GM18502 (cell line): ENCODE data around the gene CELF4.
"Not testable (repeated sequence)": the region's sequence is repeated elsewhere in the genome, so short reads cannot be mapped to it uniquely, and the experiment has no call there.

ENCODE experiments used
- ATAC-seq: cut with Tn5 transposase; IDR thresholded peaks from one replicate; pipeline ENCODE4 v1.9.1; 2021; ENCODE audit warnings: mild to moderate bottlenecking; ENCODE audit not compliant: unreplicated experiment, poor library complexity

The CELF4 gene

DNA sequence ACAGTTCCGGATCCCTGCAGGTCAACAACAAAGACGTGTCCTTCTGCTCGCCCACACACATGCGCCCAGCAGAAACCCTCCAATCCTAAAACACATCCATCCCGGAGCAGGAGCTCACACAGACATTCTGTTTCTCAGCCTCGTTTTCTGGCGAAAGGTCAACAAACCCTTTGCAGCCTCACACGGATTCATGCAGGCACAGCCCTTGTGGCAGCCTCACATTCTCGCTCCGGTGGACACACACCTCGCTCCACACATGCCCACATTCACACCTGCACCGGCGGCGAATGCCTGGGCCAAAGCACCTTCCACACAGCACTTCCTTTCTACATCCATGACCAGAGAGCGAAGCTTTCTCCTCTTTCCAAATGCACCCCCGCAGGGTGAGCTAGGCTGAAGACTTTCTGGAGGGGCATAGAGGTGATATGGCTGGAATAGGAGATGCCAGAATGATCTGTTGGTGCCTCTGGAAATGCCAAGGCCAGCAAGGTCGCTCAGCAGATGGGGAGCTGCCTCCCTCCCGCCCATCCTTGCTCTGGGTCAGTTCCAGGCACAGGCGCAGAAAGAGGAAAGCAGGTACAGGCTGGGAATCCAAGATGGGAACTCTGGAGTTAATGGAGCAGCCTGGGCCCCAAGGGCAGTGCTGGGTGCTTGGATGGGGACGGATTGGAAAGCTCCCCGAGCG is 88.8 kb downstream of the CELF4 start:
- no peak for ATAC-seq

DNA sequence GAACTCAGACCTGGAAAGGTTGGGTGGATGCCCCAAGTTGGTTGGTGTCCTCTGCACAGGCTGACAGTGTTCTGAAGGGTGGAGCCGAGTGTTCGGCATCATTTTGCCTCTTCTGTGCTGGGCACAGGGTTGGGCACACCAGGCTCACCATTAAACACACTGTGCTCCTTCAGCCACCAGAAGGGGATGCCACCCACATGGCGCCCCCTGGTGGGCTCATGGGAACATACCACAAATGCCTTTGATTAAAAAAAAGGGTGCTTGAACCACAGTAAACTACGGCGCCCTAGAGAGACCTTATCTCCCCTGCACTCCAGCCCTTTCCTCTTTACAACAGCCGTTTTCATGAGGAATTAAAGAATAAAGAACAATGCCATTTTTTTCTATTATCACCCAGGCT is 89.4 kb downstream of the CELF4 start:
- ATAC-seq: no peak

DNA sequence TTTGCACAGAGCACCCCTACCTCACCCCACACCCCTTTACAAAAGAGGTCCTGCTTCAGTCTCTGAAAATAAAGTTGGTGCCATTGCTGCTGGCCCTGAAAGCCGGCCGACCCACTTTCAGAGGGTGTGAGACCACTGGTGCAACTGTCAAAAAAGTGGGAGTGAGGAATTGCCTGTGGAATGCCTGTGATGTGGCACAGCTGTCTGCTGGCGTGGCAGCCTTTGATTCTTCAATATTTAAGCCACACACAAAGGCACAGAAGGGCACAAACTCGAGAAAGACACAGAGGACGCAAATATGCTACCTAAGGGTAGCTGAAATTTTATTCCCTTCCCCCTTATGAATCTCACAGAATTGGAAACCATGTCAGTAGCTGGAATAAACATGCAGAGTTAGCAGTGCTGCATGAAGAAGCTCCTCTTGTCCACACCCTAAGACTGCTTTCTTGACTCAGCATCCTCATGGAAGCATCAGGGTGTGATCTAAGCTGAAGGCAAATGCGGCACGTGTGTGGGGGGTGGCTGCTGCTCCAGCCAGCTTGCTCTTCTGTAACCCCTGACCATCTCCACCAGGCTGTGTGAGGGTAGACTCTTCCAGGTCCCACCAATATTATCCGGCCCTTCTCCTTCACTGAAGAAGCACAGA is 92.3 kb downstream of the CELF4 start:
- ATAC-seq: no peak

DNA sequence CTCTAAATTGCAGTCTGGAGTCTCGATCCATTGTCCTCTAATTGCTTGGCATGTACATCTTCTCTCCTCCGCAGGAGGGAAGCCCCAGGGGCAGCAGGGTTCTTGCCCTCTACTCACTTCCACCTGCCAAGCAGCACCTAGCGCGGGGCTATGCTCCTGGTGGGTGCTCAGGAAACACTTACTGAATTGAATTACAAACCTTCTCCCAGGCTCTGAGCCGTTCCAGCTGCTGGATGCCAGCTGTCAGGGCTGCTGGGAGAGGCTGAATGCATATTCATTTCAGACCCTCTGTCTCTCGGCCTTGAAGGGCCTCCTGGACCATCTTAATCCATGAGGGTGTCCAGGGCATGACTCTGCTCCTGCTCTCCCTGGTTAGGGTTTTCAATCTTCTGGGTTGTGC is 94.0 kb downstream of the CELF4 start:
- no peak for ATAC-seq

DNA sequence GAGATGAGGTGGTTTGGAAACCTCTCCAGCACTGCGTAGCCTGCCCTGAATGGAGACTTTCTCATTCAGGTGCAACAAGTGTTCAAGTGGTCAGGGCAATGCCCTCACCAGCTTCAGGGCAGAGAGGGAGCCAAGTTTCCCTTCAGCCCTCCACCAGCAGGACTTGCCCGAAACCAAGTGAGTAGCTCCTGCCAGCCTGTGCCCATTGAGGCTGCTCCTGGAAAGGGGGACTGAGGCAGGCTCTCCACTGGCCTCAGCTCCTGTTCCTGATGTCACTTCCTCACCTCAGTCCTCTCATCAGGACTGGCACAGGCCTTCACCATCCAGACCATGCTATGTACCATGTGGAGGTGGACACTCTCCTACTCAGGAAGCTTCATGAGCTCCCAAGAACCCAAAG is 94.6 kb downstream of the CELF4 start:
- ATAC-seq: no peak

DNA sequence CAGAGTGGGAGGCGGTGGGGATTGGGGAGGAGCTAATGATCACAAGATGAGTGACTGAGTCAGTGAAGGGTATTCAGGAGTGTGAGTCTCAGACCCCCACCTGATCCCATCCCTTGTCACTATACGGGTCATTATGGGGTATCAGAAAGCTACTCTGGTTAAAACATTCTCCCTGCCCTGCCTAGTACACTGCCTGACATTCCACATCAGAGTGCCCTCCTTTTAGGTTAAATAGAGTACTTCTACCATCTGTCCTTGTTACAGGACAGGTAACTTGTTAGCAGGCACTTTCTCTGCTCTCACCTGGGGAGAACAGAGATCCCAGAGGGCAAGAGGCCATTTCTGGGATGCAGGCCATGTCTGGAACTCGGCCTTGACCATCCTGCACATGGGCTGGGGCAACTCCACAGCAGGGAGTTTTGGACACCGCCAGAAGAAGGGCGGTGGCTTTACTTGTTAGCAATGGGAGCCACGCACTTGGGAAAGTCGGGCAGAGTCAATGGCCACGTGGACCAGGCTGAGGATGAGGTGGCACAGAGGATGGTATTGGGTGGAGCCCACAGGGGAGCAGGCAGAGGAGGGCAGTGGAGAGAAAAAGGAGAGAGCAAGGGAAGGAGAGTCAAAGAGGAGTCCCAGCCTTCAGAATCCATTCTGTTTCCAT is 98.5 kb downstream of the CELF4 start:
- no peak for ATAC-seq

DNA sequence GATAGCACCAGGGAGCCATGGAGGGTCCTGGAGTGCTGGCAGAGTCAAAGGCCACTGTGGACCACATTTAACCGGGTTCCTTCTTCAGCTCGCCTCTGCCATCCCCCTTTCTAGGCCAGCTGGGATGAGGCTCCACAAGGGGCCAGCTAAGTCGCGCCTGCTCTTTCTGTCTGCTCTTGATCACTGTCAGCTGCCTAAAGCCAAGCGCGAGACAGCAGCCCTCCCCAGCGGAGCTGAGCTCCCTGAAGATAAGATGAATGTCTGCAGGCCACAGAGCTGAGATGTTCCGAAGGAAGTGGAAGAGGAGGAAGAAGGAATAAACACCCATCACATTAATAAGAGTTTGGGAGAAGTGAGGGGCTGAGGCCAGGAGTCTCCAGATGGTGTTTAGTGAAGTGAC is 99.6 kb downstream of the CELF4 start:
- no peak for ATAC-seq

DNA sequence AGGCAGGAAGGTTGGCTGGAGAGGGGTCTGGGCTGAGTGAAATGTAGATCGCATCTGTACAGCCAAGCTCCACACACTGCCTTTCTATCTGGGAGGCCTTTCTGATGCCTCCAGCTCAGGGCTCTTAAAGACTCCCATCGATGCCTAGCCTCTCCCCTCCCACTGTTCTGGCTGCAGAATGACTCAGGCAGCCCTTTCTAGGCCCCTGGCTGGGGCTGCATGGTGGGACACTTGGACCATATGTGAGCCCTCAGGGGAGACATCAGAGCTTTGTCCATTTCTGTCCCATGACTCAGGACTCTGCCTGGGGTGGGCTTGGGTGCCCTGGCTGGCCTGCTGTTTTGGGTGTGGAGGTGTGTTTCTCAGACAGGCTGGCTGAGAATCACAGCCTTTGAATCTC is 101.3 kb downstream of the CELF4 start:
- ATAC-seq: no peak

DNA sequence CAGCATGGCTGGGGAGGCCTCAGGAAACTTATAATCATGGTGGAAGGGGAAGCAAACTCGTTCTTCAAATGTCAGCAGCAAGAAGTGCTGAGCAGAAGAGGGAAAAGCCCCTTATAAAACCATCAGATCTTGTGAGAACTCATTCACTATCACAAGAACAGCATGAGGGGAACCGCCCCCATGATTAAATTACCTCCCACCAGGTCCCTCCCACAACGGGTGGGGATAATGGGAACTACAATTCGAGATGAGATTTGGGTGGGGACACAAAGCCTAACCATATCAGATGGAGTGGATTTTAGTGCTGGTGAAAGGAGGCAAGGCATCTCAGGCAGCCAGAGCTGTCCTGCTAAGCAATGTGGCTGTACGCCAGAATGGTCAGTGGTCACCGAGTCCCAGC is 104.3 kb downstream of the CELF4 start:
- not testable (repeated sequence) for ATAC-seq

DNA sequence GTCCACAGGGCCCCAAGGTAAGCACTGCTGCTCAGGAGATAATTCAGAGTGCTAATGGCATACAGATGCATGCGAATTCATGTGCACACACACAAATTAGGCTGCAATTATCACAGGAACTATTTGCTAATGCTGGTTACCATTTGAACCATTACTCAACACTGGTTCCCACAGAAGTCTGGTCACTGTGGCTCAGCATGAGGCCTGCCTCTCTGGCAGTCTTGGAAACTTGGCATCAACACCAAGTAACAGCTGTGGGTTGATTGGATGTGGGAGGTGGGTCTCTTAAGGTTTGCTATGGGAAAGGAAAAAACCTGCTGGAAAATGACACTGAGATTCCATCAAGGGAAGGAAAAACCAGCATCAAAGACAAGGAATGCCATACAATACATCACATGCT is 105.0 kb downstream of the CELF4 start:
- no peak for ATAC-seq

DNA sequence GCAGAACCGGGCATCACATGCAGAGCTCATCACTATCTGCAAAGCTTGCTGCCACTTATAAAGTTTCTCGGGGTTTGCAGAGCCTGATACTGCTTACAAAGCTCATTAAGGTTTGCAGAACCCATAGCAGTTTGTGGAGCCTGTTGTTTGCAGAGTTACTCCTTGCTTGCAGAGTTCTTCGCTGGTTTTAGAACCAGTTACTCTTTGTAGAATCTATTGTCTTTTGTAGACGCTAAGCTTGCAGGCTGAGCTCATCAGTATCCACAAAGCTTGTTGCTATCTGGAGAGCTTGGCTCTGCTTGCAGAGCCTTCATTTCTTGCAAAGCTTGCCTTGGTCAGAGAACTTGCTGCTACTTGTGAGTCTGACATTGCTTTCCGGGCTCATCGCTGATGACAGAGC is 106.9 kb downstream of the CELF4 start:
- no peak for ATAC-seq

DNA sequence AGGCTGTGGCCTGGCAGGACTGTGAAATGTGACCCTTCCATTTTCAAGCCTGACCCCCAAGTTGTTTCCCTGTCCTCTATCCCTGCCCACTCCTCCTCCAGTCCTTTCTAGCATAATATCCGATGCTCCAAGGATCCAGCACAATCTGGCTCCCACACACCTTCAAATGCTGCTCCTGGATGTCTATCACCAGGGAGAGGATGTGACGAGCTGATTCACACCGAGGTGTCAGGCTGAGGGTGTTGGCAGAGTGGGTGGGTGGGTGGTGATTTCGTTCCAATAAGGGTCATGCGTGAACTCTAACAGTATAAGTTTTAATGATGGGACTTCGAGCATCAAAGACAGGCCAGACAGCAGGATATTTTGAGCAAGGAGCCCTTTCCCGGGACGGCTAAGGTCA is 107.8 kb downstream of the CELF4 start:
- ATAC-seq: no peak

DNA sequence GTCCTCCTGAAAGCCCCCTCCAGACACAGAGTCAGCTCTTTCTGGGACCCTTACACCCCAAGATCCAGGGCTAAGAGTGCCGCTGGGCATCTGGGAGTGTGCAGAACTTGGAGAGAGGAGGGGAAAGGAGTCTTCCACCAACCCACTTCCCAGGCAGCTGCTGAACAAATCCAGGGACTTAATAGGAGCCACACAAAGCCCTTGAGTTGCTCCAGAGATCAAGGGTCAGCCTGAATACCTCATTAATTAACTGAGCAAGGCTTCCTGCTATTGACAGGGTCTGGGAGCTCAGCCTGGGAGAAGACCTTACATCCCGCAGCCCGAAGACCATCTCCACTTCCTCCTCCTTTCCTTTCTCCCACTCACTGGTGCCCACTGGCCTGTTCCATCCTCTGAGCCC is 108.3 kb downstream of the CELF4 start:
- no peak for ATAC-seq

DNA sequence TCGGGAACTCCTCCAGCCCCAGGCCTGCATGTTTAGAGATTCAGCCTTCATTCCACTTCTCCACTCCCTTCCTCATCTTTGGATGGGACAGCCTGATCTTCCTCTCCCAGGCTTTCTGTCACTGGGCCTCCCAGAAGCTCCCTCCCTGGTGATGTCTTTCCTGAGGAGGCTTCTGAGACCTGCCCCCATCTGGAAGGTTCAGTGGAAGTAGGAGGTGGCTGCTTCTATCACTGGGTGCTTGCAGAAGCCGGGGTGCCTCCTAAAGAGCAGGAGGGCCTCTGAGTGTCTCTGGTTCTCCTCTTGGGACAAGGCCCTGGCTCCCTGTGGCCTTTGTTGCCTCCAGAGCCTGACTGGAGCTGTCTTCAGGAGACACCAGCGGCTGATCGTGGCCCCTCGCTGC is 108.7 kb downstream of the CELF4 start:
- ATAC-seq: no peak

DNA sequence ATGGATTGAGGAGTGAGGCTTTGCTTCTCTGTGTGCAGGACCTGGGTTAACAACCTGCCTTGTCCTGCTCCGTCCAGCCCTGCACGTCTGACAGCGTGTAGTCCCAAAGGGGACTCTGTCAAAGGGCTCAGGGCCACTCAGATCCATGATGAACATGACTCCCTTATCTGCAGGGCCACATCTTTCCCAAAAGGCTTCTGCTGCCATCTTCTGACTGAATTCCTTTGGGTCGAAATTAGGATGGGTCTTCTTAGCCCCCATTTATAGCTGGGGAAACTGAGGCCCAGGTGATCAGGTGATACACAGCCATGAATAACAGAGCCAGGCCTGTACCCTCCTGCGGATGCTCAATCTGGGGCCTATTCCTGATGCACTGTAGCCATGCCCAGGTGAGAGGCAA is 109.2 kb downstream of the CELF4 start:
- no peak for ATAC-seq

DNA sequence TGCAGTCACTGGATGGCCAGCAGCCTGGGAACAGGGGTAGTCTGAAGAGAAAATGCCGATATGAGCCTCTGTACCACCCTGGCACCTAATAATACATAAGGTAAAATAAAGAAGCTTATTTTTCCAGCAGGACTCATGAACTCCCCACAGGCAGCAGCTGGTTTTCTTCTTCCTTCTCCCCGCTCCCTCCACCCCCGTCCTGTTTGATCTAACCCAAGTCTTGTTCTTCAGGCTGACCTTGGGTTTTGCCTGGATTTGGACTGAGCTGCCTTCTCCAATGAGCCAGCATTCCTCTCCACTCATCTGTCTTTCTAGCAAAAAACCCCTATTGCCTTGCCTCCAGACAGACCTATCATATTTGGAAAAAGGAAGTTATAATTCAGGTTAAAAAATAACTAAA is 111.8 kb downstream of the CELF4 start:
- ATAC-seq: no peak

DNA sequence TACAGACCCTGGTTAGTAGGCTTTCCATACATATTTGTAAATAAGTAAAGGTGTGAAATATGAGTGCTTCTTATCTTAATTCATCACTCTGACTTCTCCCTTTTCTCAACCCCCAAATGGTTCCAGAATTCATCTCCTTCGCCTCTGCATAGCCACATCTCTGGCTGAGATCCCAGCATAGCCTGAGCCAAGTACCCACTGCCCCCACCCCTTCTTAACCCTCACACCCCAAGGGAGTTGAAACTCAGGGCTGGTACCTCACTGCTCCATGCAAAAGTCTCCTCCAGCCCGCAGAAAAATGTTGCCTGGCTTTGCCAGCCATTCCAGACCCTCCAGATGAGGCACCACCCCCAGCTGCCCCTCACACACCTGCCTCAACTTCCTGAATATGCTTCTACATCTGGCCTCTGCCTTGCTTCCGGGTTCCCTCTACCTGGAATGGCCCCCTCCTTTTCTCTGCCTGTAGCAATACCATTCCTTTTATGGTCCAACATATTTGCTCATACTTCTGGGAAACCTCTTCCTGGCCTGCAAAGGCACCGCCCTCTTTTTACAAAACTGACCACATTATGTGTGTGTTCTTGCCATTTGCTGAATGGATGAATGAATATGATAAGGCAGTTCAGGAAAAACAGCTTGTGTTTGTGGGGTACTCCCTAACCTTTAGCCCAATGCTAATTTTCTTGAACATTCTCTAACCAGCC is 112.8 kb downstream of the CELF4 start:
- no peak for ATAC-seq

DNA sequence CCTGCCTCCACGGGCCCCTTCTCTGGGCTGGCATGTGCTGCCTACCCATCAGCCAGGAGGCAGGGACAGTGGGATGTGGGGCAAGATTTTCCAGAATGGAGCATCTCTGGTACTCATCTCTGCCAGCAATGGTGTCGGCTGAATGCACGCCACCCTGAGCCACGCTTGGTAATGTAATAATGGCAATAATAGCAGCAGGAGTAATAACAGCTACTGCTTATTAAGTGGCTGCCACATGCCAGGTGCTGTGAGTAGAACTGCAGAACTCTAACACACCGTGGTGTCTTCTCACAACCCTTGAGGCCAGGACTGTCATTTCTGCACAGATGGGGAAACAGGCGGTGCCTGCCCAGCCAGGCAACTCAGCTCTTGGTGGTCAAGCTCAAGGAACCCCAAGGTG is 113.6 kb downstream of the CELF4 start:
- no peak for ATAC-seq

DNA sequence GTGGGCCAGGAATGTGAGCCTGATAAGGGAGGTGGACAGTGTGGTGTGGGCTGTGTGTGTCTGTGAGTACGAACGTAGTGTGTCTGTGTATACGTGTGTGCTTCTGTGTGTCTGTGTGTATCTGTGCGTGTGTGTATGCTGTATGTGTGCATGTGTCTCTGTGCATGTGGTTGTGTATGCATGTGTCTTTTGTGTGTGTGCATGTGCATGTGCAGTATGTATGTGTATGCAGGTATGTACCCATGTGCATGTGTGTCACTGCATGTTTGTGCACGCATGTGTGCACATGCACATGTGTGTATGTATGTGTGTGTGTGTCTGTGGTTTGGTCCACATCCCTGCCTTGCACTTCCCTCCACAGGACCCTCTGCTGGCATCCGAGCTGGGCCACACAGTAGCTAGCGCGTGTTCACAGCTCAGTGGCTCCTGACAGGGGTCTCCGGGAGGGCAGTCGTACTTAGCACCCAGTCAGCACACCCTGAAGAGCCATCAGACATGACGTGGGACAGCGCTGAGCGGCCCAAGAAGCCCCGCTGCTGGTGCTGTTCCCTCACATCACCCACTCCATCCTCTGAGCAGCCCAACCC is 114.3 kb downstream of the CELF4 start:
- ATAC-seq: no peak

DNA sequence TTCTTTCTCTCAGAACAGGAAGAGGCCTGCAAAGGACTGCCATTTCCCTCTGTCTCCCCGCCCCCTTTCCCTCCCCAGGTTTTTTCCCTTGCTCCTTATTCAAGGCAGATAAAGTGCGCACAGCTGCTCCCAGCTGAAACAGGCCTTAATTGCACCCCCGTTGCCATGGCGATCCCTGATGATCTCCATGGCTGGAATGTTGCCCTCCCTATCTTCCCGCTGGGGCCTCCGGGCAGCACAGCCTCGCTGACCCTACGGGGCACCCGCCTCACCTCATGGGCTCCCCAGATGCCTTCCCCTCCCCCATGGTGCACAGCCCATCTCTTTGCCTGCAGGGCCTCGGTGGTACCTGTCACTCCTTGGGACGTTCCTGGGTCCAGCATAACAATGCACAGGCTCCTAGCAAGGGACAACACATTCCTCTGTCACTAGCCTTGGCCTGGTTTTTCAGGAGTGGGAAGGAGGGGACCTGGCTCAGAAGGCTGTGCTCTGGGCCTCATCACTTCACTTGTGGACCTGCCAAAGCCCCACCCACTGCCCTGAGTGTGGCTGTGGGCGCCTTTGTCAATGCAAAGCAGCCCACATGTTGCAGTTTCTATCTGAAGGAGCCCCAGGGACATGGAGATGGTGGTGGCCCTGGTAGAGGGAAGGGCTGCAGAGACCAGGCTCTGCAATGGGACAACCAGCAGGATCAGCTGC is 115.0 kb downstream of the CELF4 start:
- no peak for ATAC-seq
